Fibroblast of lung (primary cell): Measurements from ENCODE around the gene COL4A1.

ENCODE experiments used
- EZH2 ChIP-seq: IDR thresholded peaks from 2 replicates; pipeline ENCODE4 v1.5.1; 2012; ENCODE audit warnings: low read length, control low read depth, mild to moderate bottlenecking; ENCODE audit errors: missing control alignments
- TF ChIP-seq, protein P1 (sequence below), 2 donors: IDR thresholded peaks in 1 of 2; conservative IDR thresholded peaks in 1 of 2; 1 replicate in 1 of 2; 2 replicates in 1 of 2; pipeline ENCODE4 v1.5.1; 2011 to 2012; ENCODE audit warnings: low read length in 2 of 2, control low read depth in 1 of 2, inconsistent platforms in 1 of 2, low read depth in 1 of 2, mild to moderate bottlenecking in 1 of 2

DNA sequence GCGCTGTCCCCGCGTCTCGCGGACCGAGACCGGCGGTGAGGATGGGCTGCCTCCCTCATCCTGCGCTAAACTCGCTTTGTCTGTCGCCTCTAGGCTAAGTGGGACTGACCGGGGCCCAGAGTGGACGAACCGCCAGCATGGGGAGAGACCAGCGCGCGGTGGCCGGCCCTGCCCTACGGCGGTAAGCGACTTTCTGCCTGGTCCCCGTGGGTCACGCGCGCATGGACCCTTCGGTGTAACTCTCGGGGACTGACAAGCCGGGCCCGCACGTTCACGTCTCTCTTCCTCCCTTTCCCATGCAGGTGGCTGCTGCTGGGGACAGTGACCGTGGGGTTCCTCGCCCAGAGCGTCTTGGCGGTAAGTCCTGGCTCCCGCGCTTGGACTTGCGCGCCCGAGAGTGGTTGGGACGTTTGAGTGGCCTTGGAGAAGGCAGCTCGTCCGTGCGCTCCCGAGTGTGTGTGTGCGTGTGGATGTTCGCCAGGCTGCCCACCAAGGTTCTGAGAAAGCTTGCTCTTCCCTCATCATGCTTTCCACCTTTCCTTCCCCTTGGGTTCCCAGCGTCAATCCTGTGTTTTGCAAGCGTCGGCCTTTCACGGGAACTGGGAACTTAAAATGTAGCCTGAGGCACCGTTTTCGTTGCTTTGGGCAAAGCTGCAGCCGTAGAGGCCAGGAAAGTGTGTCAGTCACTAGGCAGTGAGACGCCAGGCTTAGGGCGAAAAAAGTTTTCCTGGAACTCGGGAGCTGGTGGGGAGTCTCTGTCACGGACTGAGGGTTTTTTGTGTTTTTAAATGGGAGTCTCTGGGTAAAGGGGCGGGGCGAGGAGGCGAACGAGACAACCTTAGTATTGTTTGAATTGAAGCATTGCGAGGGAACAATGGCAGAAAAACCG lies 1.1 kb upstream of the COL4A1 start:
- TF ChIP-seq, protein P1, sequence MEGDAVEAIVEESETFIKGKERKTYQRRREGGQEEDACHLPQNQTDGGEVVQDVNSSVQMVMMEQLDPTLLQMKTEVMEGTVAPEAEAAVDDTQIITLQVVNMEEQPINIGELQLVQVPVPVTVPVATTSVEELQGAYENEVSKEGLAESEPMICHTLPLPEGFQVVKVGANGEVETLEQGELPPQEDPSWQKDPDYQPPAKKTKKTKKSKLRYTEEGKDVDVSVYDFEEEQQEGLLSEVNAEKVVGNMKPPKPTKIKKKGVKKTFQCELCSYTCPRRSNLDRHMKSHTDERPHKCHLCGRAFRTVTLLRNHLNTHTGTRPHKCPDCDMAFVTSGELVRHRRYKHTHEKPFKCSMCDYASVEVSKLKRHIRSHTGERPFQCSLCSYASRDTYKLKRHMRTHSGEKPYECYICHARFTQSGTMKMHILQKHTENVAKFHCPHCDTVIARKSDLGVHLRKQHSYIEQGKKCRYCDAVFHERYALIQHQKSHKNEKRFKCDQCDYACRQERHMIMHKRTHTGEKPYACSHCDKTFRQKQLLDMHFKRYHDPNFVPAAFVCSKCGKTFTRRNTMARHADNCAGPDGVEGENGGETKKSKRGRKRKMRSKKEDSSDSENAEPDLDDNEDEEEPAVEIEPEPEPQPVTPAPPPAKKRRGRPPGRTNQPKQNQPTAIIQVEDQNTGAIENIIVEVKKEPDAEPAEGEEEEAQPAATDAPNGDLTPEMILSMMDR (conservative IDR thresholded peaks at IDR 0.05 in 1 of 2, IDR thresholded peaks at IDR 0.05 in 1 of 2; ENCODE audit: low read depth in 1 of 2, low read length in 2 of 2): no peak
- TF ChIP-seq EZH2: no peak
